NCI-H524 (cell line): Measurements from ENCODE around the gene CFAP65.
A peak's percentile ranks its signal among the peaks of the same experiment; 100 is the strongest.

ENCODE experiments used
- DNase-seq, 2 experiments: peaks; one replicate each; lab custom pipeline; 2025; lab: John Stamatoyannopoulos, UW

CFAP65 gene, protein sequence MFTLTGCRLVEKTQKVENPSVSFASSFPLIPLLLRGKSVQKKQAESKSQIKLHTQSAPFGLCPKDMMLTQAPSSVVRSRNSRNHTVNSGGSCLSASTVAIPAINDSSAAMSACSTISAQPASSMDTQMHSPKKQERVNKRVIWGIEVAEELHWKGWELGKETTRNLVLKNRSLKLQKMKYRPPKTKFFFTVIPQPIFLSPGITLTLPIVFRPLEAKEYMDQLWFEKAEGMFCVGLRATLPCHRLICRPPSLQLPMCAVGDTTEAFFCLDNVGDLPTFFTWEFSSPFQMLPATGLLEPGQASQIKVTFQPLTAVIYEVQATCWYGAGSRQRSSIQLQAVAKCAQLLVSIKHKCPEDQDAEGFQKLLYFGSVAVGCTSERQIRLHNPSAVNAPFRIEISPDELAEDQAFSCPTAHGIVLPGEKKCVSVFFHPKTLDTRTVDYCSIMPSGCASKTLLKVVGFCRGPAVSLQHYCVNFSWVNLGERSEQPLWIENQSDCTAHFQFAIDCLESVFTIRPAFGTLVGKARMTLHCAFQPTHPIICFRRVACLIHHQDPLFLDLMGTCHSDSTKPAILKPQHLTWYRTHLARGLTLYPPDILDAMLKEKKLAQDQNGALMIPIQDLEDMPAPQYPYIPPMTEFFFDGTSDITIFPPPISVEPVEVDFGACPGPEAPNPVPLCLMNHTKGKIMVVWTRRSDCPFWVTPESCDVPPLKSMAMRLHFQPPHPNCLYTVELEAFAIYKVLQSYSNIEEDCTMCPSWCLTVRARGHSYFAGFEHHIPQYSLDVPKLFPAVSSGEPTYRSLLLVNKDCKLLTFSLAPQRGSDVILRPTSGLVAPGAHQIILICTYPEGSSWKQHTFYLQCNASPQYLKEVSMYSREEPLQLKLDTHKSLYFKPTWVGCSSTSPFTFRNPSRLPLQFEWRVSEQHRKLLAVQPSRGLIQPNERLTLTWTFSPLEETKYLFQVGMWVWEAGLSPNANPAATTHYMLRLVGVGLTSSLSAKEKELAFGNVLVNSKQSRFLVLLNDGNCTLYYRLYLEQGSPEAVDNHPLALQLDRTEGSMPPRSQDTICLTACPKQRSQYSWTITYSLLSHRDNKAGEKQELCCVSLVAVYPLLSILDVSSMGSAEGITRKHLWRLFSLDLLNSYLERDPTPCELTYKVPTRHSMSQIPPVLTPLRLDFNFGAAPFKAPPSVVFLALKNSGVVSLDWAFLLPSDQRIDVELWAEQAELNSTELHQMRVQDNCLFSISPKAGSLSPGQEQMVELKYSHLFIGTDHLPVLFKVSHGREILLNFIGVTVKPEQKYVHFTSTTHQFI (N-terminal part only)

DNA sequence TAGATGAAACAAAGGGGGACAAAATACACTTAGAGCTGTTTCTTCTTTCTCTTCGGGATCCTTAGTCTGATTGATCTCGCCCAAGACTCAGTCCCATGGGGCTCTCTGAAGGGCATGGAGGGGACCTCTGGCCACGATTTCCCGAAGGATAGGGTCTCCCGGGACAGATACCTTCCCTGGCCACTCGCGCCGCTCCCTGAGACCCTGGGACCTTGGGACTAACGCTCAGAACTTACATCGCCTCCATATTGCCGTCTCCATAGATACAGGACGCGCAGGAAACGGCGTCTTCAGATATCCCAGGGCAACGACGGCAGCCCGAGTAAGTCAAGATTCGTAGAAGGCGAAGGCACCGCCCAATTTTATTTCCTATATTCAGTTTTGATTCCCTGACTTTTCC is at the start of gene CFAP65:
Gene CFAP65, minus strand, starts transcription at position 265 of the 400 bp plus-strand sequence. CDS start 2,468 bp downstream, outside the sequence.
- DNase-seq, result peak in 1 of 2 experiments; percentile 54

DNA sequence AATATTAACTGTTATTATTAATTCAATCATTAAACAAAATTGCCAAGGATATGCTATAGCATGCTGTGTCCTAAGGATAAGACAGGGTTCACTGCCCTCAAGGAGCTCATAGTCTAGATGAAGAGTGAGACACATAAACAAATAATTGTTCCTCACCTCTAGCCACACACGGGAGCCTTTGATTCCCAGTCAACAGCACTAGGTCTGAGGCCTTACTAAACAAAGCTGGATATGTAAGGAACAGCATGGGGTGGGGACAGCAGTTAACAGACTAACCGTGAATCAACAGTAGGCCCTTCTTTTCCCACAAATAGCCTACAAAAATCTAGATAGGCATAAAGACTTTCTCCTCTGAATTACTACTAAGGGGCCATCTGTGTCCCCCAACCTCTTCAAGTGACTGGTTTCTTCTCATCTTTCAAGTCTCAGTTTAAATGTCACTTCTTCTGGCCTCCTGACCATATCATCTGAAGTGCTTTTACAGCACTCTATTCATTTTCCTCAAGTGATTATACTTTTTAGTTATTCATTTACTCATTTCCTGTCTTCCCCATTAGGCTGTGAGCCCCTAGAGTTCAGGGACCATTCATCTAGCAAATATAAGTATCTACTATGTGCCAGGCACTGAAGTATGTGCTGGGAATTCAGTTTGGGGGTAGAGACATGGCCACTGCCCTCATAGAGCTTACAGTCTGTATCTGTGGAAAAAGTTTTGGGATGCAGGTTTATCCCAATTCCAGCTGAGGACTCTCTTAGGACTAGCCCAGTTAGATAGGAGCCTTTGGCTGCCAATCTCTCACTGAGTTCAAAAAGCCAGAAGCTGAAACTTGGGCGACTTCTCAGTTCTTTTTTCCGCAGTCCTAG is 49.4 kb upstream of the CFAP65 start:
- DNase-seq, result no peak

DNA sequence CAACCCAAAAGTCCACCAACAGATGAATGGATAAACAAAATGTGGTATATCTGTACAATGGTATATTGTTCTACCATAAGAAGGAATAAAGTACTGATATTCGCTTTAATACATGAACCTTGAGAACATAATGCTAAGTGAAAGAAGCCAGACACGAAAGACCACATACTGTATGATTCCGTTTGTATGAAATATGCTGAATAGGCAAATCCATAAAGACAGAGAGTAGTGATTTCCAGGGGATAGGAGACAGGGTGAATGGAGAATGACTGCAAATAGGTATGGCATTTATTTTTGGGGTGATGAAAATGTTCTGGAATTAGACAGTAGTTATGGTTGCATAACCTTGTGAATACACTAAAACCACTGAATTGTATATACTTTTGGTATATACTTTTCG is 48.0 kb upstream of the CFAP65 start:
- no peak for DNase-seq

DNA sequence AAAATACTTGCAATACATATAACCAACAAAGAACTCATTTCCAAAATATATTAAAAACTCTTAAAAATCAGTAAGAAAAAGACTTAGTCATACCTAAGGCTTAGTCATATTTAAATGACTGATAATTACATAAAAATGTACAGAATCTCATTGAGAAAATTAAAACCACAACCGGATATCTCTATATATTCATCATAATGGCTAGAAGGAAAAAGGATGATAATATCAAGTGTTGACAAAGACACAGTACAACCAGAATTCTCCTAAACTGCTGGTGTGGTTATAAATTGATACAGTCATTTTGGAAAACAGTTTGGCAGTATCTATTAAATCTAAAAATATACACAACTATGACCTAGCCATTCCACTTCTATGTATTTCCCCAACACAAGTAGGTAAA is 46.5 kb upstream of the CFAP65 start:
- DNase-seq, result no peak

DNA sequence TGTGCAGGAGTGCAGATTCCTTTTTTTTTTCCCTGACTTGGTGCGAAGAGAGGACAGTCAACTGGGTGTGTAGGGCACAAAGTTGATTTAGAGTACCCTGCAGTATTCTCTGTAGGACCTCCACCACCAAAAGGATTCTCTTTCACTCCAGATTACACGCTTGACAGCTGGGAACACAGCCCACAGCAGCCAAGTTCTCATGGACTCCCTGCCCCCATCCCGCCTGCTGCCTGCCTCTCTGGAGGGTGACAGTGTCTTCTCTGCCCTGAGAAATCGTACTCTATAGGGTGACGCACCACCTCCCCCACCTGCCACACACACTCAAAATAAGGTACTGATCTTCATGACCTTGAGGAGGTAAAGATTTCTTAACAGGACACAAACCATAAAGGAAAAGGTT is 46.0 kb upstream of the CFAP65 start:
- peak; percentile 42 to 68 for DNase-seq

DNA sequence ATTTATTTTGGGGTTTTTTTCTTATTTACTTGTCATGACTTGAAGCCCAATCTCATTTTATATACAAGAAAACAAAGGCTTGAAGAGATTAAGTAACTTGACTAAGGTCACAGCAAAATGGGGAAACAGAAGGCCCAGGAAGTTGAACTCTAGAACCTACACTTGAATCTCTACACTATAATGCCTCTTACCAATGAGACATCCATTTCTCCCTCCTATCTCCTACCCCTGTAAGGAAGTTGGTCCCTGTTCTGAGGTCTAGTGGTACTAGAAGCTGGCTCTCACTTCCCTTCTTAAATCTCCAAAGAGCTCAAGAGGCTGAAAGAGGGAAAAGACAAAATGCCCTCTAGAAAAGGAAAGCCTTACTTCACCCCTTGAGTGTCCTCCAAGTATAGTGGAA is 44.9 kb upstream of the CFAP65 start:
- DNase-seq, result no peak

DNA sequence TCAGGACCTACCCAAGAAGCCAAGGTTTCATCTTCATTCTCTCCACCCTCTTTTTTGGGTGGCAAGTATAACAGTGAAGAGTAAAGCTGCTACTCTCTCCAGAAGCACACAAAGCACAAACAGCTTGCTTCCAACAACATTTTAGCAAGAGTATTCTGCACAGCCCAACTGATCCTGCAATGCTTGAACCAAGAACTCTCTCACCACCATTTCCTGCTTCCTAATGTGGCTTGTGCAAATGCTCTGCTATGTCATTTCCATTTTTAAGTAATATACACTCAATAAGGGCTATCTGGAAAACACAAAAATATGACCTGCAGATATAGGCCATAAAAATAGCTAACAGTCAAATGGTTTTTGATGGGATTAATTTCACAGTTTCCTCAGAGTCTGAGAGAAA is 43.5 kb upstream of the CFAP65 start:
- DNase-seq, result no peak

DNA sequence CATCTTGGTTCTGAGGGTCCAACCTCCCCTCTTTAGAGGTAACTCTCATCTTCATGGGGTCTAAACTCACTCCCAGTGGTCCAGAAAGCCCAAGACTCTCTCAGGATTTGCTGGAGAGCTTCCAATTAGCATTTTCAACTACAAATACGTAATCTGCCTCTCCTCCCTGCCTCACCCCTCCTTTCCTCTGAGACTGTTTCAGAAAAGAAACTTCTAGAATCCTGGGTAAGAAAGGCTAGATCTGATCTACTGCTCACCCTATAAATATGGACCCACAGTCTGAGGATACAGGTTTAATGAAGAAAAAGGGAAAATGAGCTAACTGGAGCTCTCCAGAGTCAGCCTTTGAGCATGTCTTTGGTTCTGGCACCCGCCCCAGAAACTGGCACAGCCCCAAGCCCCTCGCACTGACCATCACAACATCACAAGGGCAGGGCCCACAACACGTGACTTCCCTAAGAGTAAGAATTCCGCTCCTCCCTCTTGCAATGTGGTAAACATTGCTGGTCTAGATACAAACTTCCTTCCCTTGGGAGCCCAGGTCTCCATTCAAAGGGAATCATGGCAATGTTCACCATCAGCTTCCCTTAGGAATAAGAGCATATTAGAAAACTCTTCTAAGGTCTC is 41.1 kb upstream of the CFAP65 start:
- no peak for DNase-seq

DNA sequence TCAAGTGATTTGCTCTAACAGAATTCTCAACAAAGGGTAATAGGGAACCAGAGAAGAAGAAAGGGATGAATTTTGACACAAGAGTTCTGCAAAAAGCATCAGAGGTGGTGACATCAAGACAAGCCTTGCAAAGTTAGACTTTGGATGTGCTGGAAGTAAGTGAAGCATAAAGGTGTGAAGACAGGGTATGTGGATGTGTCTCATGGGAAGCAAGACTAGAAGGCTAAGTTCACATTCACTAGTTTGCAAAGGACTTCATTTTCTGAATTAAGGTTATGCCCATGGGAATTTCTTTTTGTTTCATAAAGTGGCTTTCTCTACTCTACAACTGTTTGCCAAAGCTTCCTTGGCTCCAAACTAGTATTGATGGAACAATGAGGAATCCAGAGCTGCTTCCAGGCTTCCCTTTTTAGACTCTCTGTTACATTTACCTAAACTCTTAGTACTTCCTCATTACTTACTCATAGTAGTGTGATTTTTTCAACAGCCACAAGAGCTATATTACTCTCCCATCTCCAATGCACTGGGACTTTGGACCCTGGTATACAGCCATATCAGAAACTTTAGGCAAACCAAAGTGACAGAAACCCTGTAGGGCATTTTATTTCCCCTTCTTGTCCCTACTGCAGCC is 40.5 kb upstream of the CFAP65 start:
- DNase-seq, result no peak

DNA sequence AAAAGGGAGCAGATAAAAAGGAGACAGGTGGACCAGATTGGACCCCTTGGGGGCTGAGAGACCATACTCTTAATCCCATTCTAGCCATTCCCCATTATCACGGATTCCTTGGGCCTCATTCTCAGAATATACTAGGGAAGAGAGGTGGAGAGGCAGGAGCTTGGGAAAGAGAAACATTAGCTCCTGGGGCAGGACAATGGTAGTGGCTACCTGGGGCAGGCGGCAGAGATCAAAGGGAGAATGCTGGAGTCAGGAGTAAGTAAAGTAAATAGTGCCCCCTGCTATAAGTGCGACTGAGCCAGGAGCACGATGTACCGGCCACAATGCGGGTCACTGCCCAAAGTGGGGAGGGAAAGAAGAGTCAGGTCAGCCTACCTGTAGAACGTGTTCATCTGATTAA is 39.8 kb upstream of the CFAP65 start:
- no peak for DNase-seq

DNA sequence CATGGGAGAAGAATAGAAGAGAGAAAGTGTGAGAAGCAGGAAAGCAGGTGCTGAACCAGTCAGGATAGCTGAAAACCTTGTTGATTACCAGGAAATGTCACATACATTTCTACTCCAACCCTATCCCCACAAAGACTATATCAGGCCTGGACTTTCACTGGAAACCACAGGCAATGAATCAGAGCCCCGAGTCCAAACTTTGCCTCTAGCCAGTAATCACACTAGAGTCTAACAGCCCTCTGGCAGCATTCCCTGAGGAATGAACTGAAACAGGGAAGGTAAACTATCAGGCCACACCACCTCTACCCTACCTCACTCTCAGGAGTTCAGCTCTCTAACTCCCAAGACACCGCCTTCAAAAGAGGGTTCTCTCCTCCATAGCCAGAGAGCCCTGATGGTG is 38.1 kb upstream of the CFAP65 start:
- DNase-seq, result no peak

DNA sequence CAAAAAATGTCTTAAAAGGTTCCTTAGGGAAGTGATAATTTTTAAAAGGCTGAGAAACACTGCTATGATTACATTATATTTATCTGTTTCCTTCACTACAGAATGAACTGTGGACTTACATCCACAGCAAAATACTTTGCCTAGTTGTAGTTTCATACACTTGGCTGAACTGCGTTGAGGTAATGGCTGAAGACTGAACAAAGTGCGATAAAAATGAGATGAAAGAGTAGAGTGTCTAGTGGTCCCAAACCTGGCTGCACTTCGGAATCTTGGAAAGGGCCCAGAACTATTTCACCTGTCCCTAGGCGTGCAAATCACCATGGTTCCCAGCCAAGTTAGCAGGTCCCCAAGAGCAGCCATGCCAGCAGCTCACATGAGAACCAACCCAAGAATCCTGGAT is 37.6 kb upstream of the CFAP65 start:
- no peak for DNase-seq

DNA sequence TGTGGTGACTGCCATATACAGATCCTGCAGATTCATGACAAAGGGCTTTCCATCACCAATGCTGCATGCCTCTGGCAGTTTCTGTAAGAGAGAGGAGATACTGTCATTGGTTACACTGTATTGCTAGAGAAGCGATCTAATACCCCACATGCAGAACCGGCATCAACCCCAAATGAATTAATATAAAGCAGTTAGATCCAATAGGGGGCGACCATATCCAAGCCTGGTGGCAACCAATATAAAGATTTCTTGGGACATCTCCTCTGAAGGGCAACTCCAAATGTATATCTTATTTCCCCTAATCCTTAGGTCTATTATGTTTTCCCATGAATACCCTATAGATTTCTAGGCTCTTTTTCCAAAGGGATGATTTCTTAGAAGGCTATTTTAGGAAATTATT is 36.8 kb upstream of the CFAP65 start:
- no peak for DNase-seq

DNA sequence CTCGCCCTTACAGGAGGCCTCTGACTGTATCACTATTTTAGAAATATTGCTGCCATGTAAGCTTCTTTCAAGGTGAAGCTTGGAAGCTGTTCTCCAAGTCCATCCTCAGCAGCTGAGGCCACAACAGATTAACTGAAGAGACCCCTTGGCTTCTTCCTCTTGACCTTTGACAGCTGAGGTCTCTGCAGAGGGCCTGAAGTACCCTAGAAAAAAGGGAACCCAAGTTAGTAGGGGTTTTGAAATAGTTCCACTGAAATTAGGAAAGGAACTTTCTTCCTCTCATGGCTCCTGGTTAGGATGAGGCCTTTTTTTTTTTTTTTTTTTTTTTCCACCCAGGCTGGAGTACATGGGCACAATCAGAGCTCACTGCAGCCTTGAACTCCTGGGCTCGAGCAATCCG is 34.9 kb upstream of the CFAP65 start:
- no peak for DNase-seq

DNA sequence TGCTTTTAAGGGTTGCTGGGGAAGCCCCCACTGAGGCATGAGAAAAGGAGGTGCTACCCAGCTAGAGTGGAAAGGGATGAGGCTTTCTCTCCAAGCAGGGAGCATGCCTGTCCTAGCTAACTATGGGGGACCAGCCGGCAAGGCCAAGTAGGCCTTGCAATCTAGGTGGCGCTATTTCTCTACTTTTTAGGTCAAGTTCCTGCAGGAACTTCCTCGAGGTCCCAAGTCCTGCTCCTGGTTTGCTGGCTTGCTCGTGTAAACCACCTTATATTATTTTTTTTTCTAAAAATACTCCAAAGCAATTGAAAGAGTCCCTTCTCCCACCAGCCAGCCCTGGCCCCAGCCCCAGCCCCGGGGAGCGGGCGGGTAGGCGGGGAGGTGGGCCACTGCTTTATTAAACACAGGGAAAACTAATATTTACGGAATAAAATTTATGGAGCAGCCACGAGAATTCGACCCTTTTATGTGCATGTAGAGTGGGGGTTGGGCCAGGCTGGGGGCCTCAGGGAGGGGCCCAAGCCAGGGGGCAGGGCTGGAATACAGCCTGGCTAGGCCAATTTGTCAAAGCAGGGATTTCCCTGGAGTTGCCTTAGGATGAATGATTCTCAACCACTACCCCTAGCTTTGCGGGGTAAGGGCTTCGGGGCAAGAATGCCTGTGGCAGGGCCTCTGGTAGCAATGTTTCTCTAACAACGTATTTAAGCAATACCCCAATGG is 32.3 kb upstream of the CFAP65 start:
- peak; percentile 27 to 78 for DNase-seq

DNA sequence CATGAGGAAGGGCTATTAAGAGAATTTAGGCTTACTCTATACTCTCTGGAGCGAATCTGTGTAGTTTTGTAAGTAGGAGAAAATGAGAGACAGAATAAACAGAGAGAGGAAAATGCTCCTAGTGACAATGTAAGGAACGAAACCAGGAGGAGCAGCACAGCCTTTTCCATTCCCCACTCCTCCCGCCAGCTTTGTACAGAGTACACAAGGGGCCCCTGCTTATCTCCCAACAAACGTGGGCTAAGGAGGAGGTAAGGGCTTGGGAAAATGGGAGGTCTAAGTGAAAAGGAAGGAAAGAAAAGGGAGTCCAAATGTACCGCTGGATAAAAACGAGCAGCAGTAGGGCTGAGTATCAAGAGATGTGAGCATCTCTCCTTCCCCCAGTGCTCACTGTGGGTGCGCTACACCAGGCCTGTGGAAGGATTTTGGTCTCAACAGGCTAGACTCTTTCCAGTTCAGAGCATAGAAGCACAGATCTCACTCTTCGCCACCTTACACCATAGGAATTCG is 31.5 kb upstream of the CFAP65 start:
- no peak for DNase-seq

DNA sequence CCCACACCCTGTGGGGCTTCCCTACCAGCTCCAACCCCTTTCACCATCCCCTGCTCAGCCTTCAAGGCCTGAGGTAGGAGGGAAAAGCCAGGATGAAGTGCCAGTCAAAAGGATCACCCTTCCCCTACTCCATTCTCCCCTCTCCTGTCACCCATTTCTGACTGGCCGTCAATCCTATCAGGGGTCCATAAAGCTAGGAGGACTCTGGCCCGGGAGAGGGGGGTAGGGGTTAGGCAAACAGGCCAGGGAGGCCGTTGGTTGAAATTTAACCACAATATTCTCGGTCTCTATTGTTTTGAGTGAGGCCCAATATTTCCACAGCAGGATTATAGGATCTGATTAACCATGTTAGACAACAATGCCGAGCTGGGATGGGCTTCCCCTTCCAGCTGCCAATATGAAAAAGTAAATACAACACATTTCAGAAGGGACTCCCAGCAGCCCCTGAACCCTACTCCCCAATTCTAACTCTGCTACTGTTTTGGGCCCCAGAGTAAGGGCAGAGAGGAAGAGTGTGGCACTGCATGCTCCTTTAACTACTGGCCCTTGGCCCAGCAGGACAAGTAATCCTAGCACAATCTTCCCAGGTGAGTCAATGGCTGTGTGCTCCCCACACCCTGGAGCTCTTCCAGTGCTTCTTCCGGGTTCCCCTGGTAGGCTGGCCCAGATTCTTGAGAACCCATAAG is 30.0 kb upstream of the CFAP65 start:
- no peak for DNase-seq

DNA sequence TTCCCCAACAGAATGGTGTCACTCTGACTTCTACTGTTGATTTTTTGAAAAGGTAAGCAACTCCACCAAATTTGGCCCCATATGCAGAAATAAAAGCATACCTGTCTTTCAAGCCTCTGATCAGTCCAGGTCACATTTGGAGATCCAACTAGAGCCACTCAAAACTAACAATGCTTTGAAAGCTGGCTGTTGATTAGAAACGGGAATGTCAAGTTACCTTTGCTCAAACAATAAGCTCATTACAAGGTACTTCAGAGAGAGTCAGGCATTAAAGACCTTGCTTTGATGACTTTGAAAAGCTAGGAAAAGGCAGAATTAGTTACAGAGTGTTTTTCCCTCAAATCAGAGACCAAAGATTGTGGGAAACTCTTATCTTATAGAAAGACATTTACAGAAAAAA is 24.2 kb upstream of the CFAP65 start:
- no peak for DNase-seq

DNA sequence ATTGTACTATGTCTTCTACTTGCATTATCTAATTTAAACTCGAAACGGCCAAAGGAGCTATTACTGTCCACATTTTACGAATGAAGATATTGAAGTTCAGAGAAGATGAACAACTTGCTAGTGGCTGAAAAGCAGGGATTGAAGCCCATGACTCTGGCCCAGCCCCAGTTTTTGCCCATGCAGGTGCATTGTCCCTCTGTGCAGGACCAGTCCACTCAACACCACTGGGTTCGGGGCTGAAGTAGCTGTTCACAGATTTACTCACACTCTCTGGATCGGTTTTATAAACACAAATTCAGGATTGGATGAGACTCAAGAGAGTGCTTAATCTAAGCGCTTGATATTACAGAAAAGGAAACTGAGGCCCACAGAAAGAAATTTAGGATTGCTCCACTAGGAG is 20.8 kb upstream of the CFAP65 start:
- no peak for DNase-seq
